Activated CD8-positive, alpha-beta memory T cell treated with anti-CD3 and anti-CD28 coated beads for 36 hours (primary cell): ENCODE measurements around the gene C19orf81. TPM values are rescaled to one million over a fixed set of nuclear protein-coding genes. Genes with fewer than 3 reads are reported as not detected.

Experiments used
- CTCF ChIA-PET: fragments of 350-600 bp; sonication (Branson Sonifier 250); formaldehyde crosslinking; loops from one replicate; lab custom pipeline; 2021; ENCODE audit warnings: antibody characterized with exemption; lab: Charles Lee
- POLR2A ChIA-PET: fragments of 350-600 bp; sonication (Branson Sonifier 250); formaldehyde crosslinking; loops from one replicate; lab custom pipeline; 2021; ENCODE audit warnings: antibody characterized with exemption; lab: Charles Lee
- total RNA-seq, 2 experiments: library from RNA; stranded (reverse); gene quantifications; one replicate each; pipeline ENCODE4 v1.2.3, GENCODE V29; 2021

The C19orf81 gene
- total RNA-seq, 2 experiments from 2014 or later = 0.44 to 0.67 TPM

- ChIA-PET CTCF (interaction anchor here (1.1 kb wide), 1 partner anchor 75 kb away, joined by 3 read pairs; no protein-coding TSS in a partner anchor), POLR2A (no interaction called here)
Measured at GRCh38 chr19:50702158-50702870, 53.1 kb downstream of the C19orf81 start.

GRCh38 chr19:50702871-50703829 lies 53.9 kb downstream of the C19orf81 start:
- ChIA-PET CTCF (interaction anchor here (0.6 kb wide), 1 partner anchor 11 kb away, joined by 4 read pairs; no protein-coding TSS in a partner anchor), POLR2A (interaction anchor here (0.5 kb wide), 1 partner anchor 43 kb away, joined by 3 read pairs; no protein-coding TSS in a partner anchor)

DNA sequence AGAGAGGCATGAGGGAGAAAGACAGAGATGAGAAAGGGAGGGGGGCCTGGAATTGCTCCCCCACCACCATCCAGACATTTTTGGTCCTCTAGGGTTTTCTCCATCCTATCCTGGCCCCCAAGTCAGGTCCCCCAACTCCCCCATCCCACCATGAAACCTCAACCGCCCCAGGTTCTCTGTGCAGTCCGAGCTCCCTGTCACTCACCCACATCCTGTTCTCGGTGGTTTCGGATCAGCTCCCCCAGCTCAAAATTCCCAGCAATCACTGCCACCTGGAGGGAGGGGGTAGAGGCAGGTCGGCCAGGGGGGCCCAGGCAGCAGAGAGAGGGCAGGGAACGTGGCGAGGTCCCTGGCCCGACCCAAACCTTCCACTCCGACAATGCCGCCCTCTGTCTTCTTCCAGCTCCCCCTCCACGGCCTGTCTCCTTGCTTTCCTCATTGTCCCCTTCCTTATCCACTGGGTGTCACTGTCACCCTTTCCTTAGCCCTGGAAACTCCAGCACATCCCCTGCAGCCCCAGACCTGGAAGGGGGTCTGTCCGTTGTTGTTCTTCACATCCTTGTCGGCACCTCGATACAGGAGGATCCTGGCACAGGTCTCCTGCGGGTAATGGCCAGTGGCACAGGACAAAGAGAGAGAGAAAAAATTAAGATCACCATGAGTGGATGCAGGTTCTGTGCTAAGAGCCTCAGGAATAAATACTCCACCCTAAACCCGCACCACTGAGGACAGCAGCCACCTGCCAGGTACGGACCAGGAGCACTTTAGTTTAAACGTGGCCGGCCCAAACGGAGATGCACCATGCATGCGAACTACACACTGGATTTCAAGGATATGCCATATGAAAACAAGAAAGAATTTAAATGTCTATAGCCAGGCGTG lies 54.9 kb downstream of the C19orf81 start:
- CTCF ChIA-PET = no interaction called here
- POLR2A ChIA-PET = no interaction called here

DNA sequence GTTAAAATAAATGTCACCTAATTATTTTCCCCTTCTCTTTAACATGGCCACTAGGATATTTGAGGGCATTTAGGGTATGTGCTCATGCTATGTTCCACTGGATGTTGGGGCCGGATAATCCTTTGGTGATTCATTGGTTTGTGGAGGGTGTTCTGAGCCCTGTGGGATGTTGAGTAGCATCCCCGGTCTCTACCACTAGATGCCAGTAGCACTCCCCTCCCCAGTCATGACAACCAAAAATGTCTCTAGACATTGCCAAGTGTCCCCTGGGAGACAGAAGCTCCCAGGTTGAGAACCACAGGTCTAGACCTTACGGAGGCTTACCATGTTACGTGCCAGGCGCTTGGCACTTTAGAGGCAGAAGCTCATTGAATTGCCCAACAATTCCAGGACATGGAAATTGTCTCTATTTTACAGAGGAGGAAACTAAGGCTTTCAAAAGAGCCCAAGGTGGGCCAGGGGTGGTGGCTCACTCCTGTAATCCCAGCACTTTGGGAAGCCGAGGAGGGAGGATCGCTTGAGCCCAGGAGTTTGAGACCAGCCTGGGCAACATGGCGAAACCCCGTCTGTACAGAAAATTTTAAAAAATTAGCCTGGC lies 56.3 kb downstream of the C19orf81 start:
- ChIA-PET CTCF (no interaction called here), POLR2A (no interaction called here)

DNA sequence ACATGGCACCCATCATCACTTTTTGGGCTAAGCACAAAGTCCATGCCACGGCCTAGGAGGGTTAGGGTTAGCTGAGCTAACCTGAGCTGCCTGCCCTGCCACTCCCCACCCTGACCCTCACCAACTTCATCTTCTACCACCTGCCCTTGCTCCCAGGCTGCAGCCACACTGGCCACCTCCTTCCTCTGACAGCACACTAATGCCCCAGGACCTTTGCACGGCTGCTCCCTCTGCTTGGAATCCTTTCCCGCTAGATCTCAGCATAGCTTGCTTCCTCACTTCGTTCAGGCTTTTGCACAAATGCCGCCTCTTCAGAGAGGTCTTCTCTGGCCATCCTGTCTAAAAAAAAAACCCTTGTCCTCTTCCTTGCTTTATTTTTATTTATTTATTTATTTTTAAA lies 57.1 kb downstream of the C19orf81 start:
- CTCF ChIA-PET = no interaction called here
- POLR2A ChIA-PET = no interaction called here

GRCh38 chr19:50708179-50708879 lies 59.1 kb downstream of the C19orf81 start:
- ChIA-PET CTCF (no interaction called here), POLR2A (no interaction called here)

Other genes with a start within 250 kb of the C19orf81 start
- gene SPIB, start 230.5 kb upstream of the C19orf81 start, total RNA-seq = under 1 TPM; 0.57 to 0.96 TPM
- gene MYBPC2, start 216.6 kb upstream of the C19orf81 start, total RNA-seq = under 1 TPM in 1 of 2 experiments, not detected in 1; 0.04 TPM
- 10 to 100 TPM; 65.0 to 67.0 TPM for gene EMC10, start 172.9 kb upstream of the C19orf81 start, total RNA-seq
- under 1 TPM; 0.34 to 0.69 TPM for gene GARIN5A, start 172.6 kb upstream of the C19orf81 start, total RNA-seq
- gene JOSD2, start 138.3 kb upstream of the C19orf81 start, total RNA-seq = 10 to 100 TPM; 40.0 to 44.8 TPM
- gene ASPDH, start 135.5 kb upstream of the C19orf81 start, total RNA-seq = not detected
- gene LRRC4B, start 81.0 kb upstream of the C19orf81 start, total RNA-seq = not detected
- gene SYT3, start 9.6 kb upstream of the C19orf81 start, total RNA-seq = under 1 TPM; 0.11 to 0.50 TPM
- not detected for gene SHANK1, start 70.4 kb downstream of the C19orf81 start, total RNA-seq
- under 1 TPM; 0.63 to 0.70 TPM for gene CLEC11A, start 73.9 kb downstream of the C19orf81 start, total RNA-seq
- not detected for gene GPR32, start 121.0 kb downstream of the C19orf81 start, total RNA-seq
- not detected for gene ACP4, start 141.0 kb downstream of the C19orf81 start, total RNA-seq
- gene KLK1, start 174.3 kb downstream of the C19orf81 start, total RNA-seq = under 1 TPM in 1 of 2 experiments, not detected in 1; 0.29 TPM
- gene KLK15, start 184.1 kb downstream of the C19orf81 start, total RNA-seq = not detected
- gene KLK3, start 205.5 kb downstream of the C19orf81 start, total RNA-seq = not detected
- not detected for gene KLK2, start 224.0 kb downstream of the C19orf81 start, total RNA-seq